NCI-H82 treated with DMSO at 0.1 percent for 48 hours (cell line): ENCODE measurements around the gene TSR3.
A peak's percentile ranks its signal among the peaks of the same experiment; 100 is the strongest.

Source experiments
- DNase-seq: peaks from one replicate; lab custom pipeline; 2025; ENCODE audit not compliant: unreplicated experiment; lab: John Stamatoyannopoulos, UW

TSR3 gene

DNA sequence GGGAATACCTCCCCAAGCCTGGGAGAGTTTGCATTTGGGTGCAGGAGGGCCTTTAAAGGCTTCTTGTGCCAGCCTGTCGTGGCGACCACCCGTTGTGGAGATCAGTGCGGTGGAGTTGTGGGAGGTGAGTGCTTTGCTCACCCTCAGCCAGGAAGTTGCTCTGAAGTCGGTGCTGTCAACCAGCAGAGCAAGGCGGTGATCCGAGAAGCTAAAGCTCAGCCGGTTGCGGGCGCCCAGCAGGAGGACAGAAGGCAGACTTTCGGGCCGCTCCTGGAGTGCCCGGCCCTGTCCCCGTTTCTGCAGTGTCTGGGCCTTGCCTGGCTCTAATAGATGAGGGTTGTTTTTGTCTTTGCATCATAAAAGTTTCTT is 40.9 kb downstream of the TSR3 start:
- no peak for DNase-seq

GRCh38 chr16:1309888-1310831 is 41.5 kb downstream of the TSR3 start:
- DNase-seq, result no peak

DNA sequence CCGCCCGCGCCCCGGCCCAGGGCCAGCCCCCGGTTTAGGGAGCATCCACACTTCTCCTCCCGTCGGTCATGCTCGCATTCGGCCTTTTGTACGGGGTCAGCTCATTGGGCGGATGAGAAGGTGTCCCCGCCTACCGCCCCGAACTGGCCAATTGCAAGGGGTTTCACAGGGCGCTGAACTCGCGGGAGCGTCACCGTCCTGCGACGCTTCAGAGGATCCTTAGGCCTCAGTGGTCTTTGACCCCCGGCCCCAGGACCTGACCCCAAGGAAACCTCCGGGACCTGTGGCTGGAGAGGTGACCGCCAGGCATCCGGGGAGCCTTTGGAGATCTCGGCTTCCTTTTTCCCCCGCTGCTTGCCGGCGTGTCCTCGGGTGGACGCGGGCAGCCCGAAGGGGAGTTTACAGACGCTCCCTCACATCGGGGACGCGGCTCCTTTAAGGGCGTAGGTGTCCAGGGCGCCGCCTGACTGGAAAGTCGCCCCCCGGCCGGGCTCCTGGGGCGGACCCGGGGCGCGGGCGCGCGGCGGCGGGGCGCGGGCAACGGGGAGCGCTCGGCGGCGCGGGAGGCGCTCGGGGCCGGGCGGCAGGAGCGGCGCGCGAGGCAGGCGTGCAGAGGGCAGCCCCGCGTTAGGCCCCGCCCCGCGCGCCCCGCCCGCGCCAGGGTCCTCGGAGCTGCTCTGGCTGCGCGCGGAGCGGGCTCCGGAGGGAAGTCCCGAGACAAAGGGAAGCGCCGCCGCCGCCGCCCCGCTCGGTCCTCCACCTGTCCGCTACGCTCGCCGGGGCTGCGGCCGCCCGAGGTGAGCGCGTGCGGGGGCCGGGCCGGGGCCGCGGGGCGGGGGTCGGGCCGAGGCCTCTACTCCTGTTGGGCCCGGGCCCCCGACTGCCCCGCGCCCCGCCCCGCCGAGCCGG is 42.4 kb downstream of the TSR3 start, which contains the start of gene UBE2I:
Gene UBE2I (plus strand): TSS at position 660 of the 909 bp plus-strand sequence. CDS start 4,395 bp downstream, outside the sequence.
- DNase-seq, result peak; percentile 91

DNA sequence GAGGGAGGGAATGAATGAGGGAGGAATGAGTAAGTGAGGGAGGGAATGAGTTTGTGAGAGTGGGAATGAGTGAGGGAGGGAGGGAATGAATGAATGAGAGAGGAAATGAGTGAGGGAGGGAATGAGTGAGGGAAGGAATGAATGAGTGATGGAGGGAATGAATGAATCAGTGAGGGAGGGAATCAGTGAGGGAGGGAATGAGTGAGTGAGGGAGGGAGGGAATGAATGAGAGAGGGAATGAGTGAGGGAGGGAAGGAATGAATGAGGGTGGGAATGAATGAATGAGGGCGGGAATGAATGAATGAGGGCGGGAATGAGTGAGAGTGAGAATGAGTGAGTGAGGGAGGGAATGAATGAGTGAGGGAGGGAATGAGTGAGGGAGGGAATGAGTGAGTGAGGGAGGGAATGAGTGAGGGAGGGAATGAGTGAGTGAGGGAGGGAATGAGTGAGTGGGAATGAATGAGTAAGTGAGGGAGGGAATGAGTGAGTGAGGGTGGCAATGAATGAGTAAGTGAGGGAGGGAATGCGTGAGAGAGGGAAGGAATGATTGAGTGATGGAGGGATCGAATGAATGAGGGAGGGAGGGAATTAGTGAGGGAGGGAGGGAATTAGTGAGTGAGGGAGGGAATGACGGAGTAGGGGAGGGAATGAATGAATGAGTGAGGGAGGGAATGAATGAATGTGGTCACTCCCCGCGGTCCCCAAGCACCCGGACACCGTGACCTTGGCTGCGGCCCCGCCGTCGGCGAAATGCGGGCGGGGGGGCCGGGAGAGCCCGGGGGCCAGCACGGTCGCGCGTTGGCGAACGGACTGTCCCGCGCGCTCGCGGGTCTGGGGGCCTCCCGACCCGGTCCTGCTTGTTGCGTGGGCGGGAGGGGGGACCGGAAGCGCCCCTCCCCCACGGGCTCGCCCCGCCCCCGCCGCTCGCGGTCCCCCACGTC is 43.4 kb downstream of the TSR3 start:
- no peak for DNase-seq

DNA sequence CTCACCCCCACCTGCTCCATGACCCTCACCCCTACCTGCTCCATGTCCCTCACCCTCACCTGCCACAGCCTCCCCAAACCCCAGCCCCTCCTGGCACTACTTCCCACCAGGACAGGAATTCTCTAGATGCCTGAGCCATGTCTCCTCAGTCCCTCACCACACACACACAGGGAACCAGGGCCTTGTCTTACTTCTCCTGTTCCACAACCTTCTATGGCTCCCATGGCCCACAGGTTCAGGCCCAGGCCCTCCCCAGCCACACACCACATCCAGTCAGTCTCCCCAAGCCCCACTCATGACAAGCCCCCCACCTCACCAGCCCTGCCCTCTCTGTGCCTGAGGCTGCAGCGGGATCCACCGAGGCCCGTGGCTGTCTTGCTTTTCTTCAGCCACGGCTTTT is 45.3 kb downstream of the TSR3 start:
- DNase-seq, result no peak

GRCh38 chr16:1305823-1306222 is 45.9 kb downstream of the TSR3 start:
- DNase-seq, result no peak

DNA sequence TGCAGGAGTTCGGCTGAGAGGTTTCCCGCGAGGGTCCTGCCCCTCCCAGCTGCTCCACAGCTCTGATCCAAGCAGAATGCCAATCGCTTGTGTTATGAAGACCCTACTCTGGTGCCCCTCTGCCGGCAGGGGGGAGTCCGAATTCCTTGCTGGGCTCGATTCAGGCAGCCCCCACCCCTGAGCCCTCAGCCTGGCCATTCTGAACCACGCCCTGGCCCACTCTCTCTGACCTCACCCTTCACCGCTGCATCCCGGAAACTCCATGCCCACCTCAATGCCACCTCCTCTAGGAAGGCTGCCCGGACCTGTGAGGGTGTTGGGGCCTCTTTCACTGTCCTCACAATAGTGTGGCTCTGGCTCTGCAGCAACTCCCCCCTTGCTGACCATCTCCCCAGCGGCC is 50.1 kb downstream of the TSR3 start:
- no peak for DNase-seq

GRCh38 chr16:1300664-1301476 is 50.8 kb downstream of the TSR3 start:
- DNase-seq, result peak; percentile 13

GRCh38 chr16:1299868-1300203 is 51.8 kb downstream of the TSR3 start:
- DNase-seq, result no peak
